Lower lobe of right lung (tissue), 2 donors: ENCODE results near the gene ACTN1. TPM values are rescaled to one million over a fixed set of nuclear protein-coding genes. Genes with fewer than 3 reads are reported as not detected.

Experiments
- ATAC-seq, 2 donors: fragments of 200-7000 bp; cut with Tn5 transposase; one replicate each; pipeline ENCODE4 v1.9.1; 2020 to 2022; ENCODE audit warnings: mild to moderate bottlenecking in 2 of 2, moderate library complexity in 2 of 2
- DNase-seq: peaks from one replicate; pipeline ENCODE4 v3.0.0-alpha.2; 2020
- H3K27ac ChIP-seq: fragments of 200-600 bp; one replicate; pipeline ENCODE4 v1.8.0; 2022
- H3K27me3 ChIP-seq: fragments of 200-600 bp; one replicate; pipeline ENCODE4 v1.8.0; 2022; ENCODE audit warnings: low read depth
- H3K36me3 ChIP-seq: fragments of 200-600 bp; one replicate; pipeline ENCODE4 v1.8.0; 2022; ENCODE audit warnings: mild to moderate bottlenecking
- H3K4me1 ChIP-seq: fragments of 200-600 bp; one replicate; pipeline ENCODE4 v1.8.0; 2022
- H3K4me3 ChIP-seq: fragments of 200-600 bp; one replicate; pipeline ENCODE4 v1.8.0; 2022; ENCODE audit warnings: mild to moderate bottlenecking
- H3K9me3 ChIP-seq: fragments of 200-600 bp; one replicate; pipeline ENCODE4 v1.8.0; 2022
- CTCF ChIP-seq: fragments of 200-600 bp; IDR thresholded peaks from one replicate; pipeline ENCODE4 v1.8.0; 2022; ENCODE audit warnings: antibody characterized with exemption, mild to moderate bottlenecking
- intact Hi-C: fragments of 100-400 bp; cut with DNase I; formaldehyde crosslinking; loops from one replicate; pipeline ENCODE4 v1.11.0; 2022
- total RNA-seq: library from RNA; stranded (reverse); fragmentation: NEBNext Ultra II Directional; extraction: Animal tissue kit (Norgen Biotek cat#: 25700); gene quantifications from one replicate; pipeline ENCODE4 v1.2.1, GENCODE V29; 2021
- donor health status: DM: no; HTN: yes; CAD: no; lungs with severe emphysema.

ACTN1 gene
- total RNA-seq, 1 donor from 2014 or later, result 124 TPM

DNA sequence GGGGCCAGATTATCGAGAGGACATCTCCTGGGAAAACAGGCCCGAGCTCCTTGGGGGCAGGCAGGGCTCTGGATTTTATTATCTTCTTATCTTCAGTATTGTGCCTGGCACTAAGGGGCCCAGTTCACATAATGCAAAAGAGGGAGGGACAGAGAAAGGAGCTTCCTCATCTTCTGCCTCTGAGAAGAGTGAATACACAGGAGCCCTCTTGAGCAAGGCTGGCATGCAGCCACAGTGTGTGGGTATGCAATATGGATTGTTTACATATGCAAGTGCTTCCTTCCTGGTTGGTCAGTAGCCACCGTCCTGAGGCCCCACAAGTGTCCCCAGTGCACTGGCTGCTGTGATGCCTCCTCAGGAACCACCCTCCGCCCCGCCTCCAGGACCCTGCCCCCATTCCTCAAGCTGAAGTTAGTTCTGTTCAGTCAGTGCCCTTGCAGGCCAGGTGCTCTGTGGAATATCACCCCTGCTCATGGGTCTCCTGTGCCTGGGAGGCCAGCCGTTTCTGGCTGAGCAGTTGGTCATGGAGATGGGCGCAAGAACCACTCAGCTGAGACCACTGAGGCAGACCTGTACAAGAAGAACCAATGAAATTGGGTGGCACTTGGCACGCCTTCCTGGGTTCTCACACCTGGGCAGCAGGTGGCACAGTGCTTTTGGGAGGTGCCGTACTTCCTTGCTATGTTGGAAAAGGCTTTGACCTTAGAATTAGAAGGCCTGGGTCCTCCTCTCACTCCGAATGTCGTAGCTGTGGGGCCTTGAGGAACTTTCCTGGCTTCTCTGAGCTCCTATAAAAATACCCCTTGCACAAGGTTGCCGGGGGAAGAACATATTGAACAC lies 35.1 kb upstream of the ACTN1 start:
- H3K27ac ChIP-seq, result peak overlapping the region; percentile 39

GRCh38 chr14:69012256-69012953 lies 33.3 kb upstream of the ACTN1 start:
- intact Hi-C loops, result no loop called here
- H3K27me3 ChIP-seq, result no peaks in the 10 kb centered on the region
- no peaks in the 10 kb centered on the region for H3K9me3 ChIP-seq
- peak in 1 of 2 donors; percentile 11 for ATAC-seq
- no peak for TF ChIP-seq CTCF
- H3K4me1 ChIP-seq, result peaks cover 15% of the 10 kb centered on the region
- H3K4me3 ChIP-seq, result no peak overlapping the region
- no peak overlapping the region for H3K27ac ChIP-seq
- no peak for DNase-seq
- H3K36me3 ChIP-seq, result no peaks in the 10 kb centered on the region

More for the DNA sequence above, 35.1 kb upstream of the ACTN1 start:
- ATAC-seq (peak; percentile 89 to 95), DNase-seq (peak; percentile 95)
- H3K9me3 ChIP-seq, result no peaks in the 10 kb centered on the region
- TF ChIP-seq CTCF, result no peak
- intact Hi-C loops, result no loop called here
- peaks cover 15% of the 10 kb centered on the region for H3K4me1 ChIP-seq
- H3K36me3 ChIP-seq, result no peaks in the 10 kb centered on the region
- H3K4me3 ChIP-seq, result no peak overlapping the region
- H3K27me3 ChIP-seq, result no peaks in the 10 kb centered on the region

DNA sequence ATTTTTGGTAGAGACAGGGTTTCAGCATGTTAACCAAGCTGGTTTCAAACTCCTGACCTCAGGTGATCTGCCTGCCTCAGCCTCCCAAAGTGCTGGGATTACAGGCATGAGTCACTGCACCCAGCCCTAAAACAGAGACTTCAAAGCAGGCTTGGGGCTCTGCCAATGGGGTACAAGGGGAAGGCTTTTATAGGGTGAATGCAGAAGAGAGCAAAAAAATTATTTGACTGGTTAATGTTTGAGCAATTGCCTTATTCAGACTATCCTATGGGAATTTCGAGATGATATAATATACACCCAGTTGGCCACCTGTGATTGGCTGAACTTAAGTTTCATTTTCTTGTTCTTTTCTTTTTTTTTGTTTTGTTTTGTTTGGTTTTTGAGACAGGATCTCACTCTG lies 31.5 kb upstream of the ACTN1 start:
- Histone ChIP-seq H3K4me3 (no peak overlapping the region), H3K27ac (no peak overlapping the region), H3K36me3 (no peaks in the 10 kb centered on the region), H3K9me3 (no peaks in the 10 kb centered on the region), H3K27me3 (no peaks in the 10 kb centered on the region), H3K4me1 (peaks cover 15% of the 10 kb centered on the region)
- intact Hi-C loops, result no loop called here
- DNase-seq (no peak), ATAC-seq (no peak)
- TF ChIP-seq CTCF, result no peak

- Histone ChIP-seq H3K4me3 (no peak overlapping the region), H3K36me3 (no peaks in the 10 kb centered on the region), H3K4me1 (peaks cover 5% of the 10 kb centered on the region), H3K27ac (no peak overlapping the region), H3K9me3 (no peaks in the 10 kb centered on the region), H3K27me3 (no peaks in the 10 kb centered on the region)
- no peak for TF ChIP-seq CTCF
- ATAC-seq, result no peak
- no peak for DNase-seq
- intact Hi-C loops, result no loop called here
Measured at GRCh38 chr14:69008421-69008884, 29.4 kb upstream of the ACTN1 start.

DNA sequence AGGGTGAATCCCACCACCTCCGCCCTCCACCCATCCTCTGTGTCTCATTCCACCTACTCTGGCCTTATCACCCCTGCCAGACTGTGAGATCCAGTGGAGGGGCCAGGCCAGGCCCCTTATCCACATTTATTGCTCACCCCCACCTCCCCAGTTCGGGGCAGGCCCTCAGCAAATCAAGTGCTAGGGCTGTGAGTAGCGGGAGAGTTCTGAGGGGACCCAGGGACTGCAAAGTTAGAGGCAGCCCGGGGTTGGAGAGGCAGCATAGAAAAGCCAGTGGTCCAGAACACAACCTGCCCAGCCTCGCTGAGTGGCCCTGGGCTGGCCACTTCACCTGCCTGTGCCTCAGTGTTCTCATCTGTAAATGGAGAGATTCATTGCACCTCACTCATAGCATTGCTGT lies 27.2 kb upstream of the ACTN1 start:
- Histone ChIP-seq H3K4me1 (peaks cover 5% of the 10 kb centered on the region), H3K4me3 (no peak overlapping the region), H3K36me3 (no peaks in the 10 kb centered on the region), H3K9me3 (no peaks in the 10 kb centered on the region), H3K27me3 (no peaks in the 10 kb centered on the region), H3K27ac (no peak overlapping the region)
- no peak for DNase-seq
- no peak for ATAC-seq
- intact Hi-C loops, result no loop called here
- no peak for TF ChIP-seq CTCF
